BLaER1 treated with 17β-estradiol and CSF1 and Interleukin-3, amounts not matched to agents 10 nM and 100 nM (cell line): Measurements from ENCODE around the gene TNIK.
A peak's percentile ranks its signal among the peaks of the same experiment; 100 is the strongest.

Source experiments
- H3K27ac ChIP-seq, 11 experiments: shearing (Covaris generic); formaldehyde crosslinking; 2 replicates each; pipeline ENCODE4 v1.8.1; 2022
- H3K27me3 ChIP-seq, 11 experiments: shearing (Covaris generic); formaldehyde crosslinking; 2 replicates each; pipeline ENCODE4 v1.8.1; 2022
- H3K36me3 ChIP-seq, 11 experiments: shearing (Covaris generic); formaldehyde crosslinking; 2 replicates each; pipeline ENCODE4 v1.8.1; 2022
- H3K4me1 ChIP-seq, 10 experiments: shearing (Covaris generic); formaldehyde crosslinking; 2 replicates each; pipeline ENCODE4 v1.8.1; 2022
- H3K4me2 ChIP-seq, 11 experiments: shearing (Covaris generic); formaldehyde crosslinking; 2 replicates each; pipeline ENCODE4 v1.8.1; 2022
- H3K4me3 ChIP-seq, 10 experiments: shearing (Covaris generic); formaldehyde crosslinking; 2 replicates each; pipeline ENCODE4 v1.8.1; 2022
- H3K9ac ChIP-seq, 11 experiments: shearing (Covaris generic); formaldehyde crosslinking; 2 replicates each; pipeline ENCODE4 v1.8.1; 2022
- H3K9me3 ChIP-seq, 11 experiments: shearing (Covaris generic); formaldehyde crosslinking; replicated peaks in 1 of 11; 2 replicates each; pipeline ENCODE4 v1.8.1; 2022
- H4K20me1 ChIP-seq, 11 experiments: shearing (Covaris generic); formaldehyde crosslinking; 2 replicates each; pipeline ENCODE4 v1.8.1; 2022
- Cebpa-rat ChIP-seq, 11 experiments: shearing (Covaris generic); IDR thresholded peaks; 2 replicates each; pipeline ENCODE4 v1.8.1; 2022

TNIK gene

GRCh38 chr3:171225165-171225564 is 235.0 kb downstream of the TNIK start:
- peaks cover 0 to 6% (median 0%) of the 10 kb centered on the region in 11 experiments; a peak in 3 of 22 replicates for H3K36me3 ChIP-seq
- H3K27ac ChIP-seq = no peak overlapping the region
- peak overlapping the region in 7 of 11 experiments; percentile 29 to 68 (median 46); a peak in 13 of 22 replicates for H3K4me2 ChIP-seq
- H3K4me1 ChIP-seq = peaks cover 0 to 23% (median 10%) of the 10 kb centered on the region in 10 experiments; a peak in 11 of 20 replicates
- H3K9ac ChIP-seq = no peak overlapping the region
- peaks cover 0 to 16% (median 3%) of the 10 kb centered on the region in 11 experiments; a peak in 8 of 22 replicates for H3K27me3 ChIP-seq
- TF ChIP-seq Cebpa-rat (IDR thresholded peaks at IDR 0.05) = no peak
- no peaks in the 10 kb centered on the region for H4K20me1 ChIP-seq
- H3K4me3 ChIP-seq = no peak overlapping the region
- peaks cover 8 to 20% (median 11%) of the 10 kb centered on the region in 11 experiments for H3K9me3 ChIP-seq

DNA sequence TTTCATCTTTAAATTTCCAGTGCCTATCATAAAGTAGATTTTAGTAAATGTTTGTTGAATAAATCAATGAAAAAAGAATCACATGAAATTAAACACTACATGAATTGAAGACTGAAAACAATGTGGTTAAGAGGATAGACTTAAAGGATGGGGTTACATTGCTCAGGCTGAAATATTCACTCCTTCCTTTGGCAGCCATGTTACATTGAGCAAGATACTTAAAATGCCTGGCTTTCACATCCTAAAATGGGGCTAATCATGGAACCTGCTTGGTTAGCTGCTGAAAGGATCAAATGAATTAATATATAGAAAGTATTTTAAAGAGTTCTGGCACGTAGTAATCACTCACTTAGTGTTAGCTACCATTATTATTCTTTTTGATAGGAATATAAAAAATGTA is 236.8 kb downstream of the TNIK start:
- no peak overlapping the region for H3K4me3 ChIP-seq
- H3K27me3 ChIP-seq = peaks cover 0 to 16% (median 3%) of the 10 kb centered on the region in 11 experiments; a peak in 8 of 22 replicates
- H3K9me3 ChIP-seq = peaks cover 8 to 20% (median 11%) of the 10 kb centered on the region in 11 experiments
- H4K20me1 ChIP-seq = no peaks in the 10 kb centered on the region
- no peak overlapping the region for H3K27ac ChIP-seq
- TF ChIP-seq Cebpa-rat (IDR thresholded peaks at IDR 0.05) = no peak
- H3K36me3 ChIP-seq = peaks cover 0 to 6% (median 0%) of the 10 kb centered on the region in 11 experiments; a peak in 3 of 22 replicates
- peaks cover 0 to 23% (median 10%) of the 10 kb centered on the region in 10 experiments; a peak in 11 of 20 replicates for H3K4me1 ChIP-seq
- no peak overlapping the region for H3K4me2 ChIP-seq
- H3K9ac ChIP-seq = no peak overlapping the region

- Histone ChIP-seq H3K4me1 (peaks cover 0 to 23% (median 10%) of the 10 kb centered on the region in 10 experiments; a peak in 11 of 20 replicates), H3K4me3 (no peak overlapping the region), H3K36me3 (peaks cover 0 to 6% (median 0%) of the 10 kb centered on the region in 11 experiments; a peak in 3 of 22 replicates), H3K4me2 (no peak overlapping the region), H4K20me1 (no peaks in the 10 kb centered on the region), H3K27ac (no peak overlapping the region), H3K9me3 (peaks cover 8 to 20% (median 11%) of the 10 kb centered on the region in 11 experiments), H3K9ac (no peak overlapping the region), H3K27me3 (peaks cover 0 to 16% (median 3%) of the 10 kb centered on the region in 11 experiments; a peak in 8 of 22 replicates)
- TF ChIP-seq Cebpa-rat (IDR thresholded peaks at IDR 0.05) = no peak
These were observed 237.2 kb downstream of the TNIK start for GRCh38 chr3:171222995-171223394.

GRCh38 chr3:171221597-171221996 is 238.6 kb downstream of the TNIK start:
- H3K36me3 ChIP-seq = peaks cover 0 to 6% (median 0%) of the 10 kb centered on the region in 11 experiments; a peak in 3 of 22 replicates
- H3K4me1 ChIP-seq = peaks cover 0 to 23% (median 10%) of the 10 kb centered on the region in 10 experiments; a peak in 11 of 20 replicates
- no peak overlapping the region for H3K4me3 ChIP-seq
- no peak overlapping the region for H3K27ac ChIP-seq
- no peak for TF ChIP-seq Cebpa-rat (IDR thresholded peaks at IDR 0.05)
- H3K9ac ChIP-seq = no peak overlapping the region
- H3K4me2 ChIP-seq = no peak overlapping the region
- no peaks in the 10 kb centered on the region for H4K20me1 ChIP-seq
- peaks cover 0 to 16% (median 3%) of the 10 kb centered on the region in 11 experiments; a peak in 8 of 22 replicates for H3K27me3 ChIP-seq
- peaks cover 8 to 12% (median 11%) of the 10 kb centered on the region in 11 experiments for H3K9me3 ChIP-seq

DNA sequence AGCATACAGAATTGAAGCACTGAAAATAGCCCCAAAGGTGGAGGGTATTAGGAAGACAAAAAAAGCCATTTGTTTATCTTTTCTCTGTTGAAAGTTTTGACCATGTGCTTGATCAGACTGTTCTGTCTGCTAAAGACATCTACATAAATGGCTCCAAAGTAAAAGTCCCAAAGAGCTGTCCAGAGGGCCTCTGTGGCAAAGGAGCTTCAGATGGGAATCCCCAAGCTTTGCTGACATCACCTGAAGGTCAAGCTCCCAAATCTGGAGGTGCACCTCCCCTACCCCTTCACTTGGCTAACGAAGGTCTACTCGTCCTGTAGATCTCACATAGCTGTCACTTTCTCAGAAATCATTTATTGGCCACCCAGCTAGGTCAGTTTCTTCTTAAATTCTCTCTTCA is 239.1 kb downstream of the TNIK start:
- Histone ChIP-seq H3K36me3 (peaks cover 0 to 4% (median 0%) of the 10 kb centered on the region in 11 experiments; a peak in 3 of 22 replicates), H3K4me1 (peaks cover 0 to 23% (median 10%) of the 10 kb centered on the region in 10 experiments; a peak in 11 of 20 replicates), H3K4me2 (no peak overlapping the region), H4K20me1 (no peaks in the 10 kb centered on the region), H3K9me3 (peaks cover 5 to 9% (median 7%) of the 10 kb centered on the region in 11 experiments), H3K27ac (no peak overlapping the region), H3K4me3 (no peak overlapping the region), H3K27me3 (peaks cover 0 to 16% (median 3%) of the 10 kb centered on the region in 11 experiments; a peak in 8 of 22 replicates), H3K9ac (no peak overlapping the region)
- TF ChIP-seq Cebpa-rat (IDR thresholded peaks at IDR 0.05) = no peak

DNA sequence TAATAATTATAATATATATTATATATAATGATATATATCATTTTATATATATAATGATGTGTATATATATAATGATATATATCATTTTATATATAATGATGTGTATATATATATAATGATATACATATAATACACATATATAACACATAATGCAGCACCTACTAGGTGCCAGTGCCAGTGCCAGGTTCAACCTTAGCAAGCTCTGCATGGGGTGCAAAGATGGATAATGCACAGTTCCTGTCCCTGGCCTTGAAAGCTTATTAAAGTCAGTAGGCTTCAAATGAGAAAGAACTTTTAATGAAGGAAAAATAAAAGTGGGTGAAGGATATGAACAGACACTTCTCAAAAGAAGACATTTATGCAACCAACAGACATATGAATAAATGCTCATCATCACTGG is 240.9 kb downstream of the TNIK start:
- no peak for TF ChIP-seq Cebpa-rat (IDR thresholded peaks at IDR 0.05)
- Histone ChIP-seq H3K9ac (no peak overlapping the region), H3K36me3 (no peaks in the 10 kb centered on the region), H3K4me1 (peaks cover 0 to 7% (median 2%) of the 10 kb centered on the region in 10 experiments; a peak in 7 of 20 replicates), H3K4me3 (no peak overlapping the region), H3K27me3 (peaks cover 0 to 16% (median 3%) of the 10 kb centered on the region in 11 experiments; a peak in 8 of 22 replicates), H4K20me1 (no peaks in the 10 kb centered on the region), H3K27ac (no peak overlapping the region), H3K9me3 (no peaks in the 10 kb centered on the region), H3K4me2 (no peak overlapping the region)

DNA sequence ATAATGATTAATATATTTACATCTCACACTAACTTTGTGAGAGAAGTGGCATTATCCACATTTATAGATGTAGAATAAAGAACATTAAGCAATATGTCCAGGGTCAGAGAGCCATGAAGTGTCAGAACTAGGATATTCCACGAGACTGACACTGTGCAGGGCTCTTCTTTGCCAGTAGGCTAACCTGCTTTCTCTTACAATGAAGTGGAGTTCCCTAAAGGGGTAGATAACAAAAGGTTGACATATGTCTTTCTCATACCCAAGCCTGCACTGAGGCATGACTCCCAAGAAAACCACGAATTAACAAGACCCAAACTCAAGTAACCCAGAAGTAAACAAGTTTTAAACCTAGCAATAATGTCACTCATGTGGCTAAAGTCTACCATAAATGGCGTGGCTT is 242.1 kb downstream of the TNIK start:
- Histone ChIP-seq H3K9me3 (no peaks in the 10 kb centered on the region), H3K36me3 (no peaks in the 10 kb centered on the region), H3K27me3 (peaks cover 0 to 11% (median 3%) of the 10 kb centered on the region in 11 experiments; a peak in 7 of 22 replicates), H3K4me2 (no peak overlapping the region), H3K9ac (no peak overlapping the region), H3K4me3 (no peak overlapping the region), H3K27ac (no peak overlapping the region), H4K20me1 (no peaks in the 10 kb centered on the region), H3K4me1 (peaks cover 0 to 8% (median 0%) of the 10 kb centered on the region in 10 experiments; a peak in 3 of 20 replicates)
- no peak for TF ChIP-seq Cebpa-rat (IDR thresholded peaks at IDR 0.05)

- H3K4me2 ChIP-seq = peak overlapping the region in 5 of 11 experiments; percentile 2 to 52 (median 18); a peak in 7 of 22 replicates
- H3K4me3 ChIP-seq = no peak overlapping the region
- no peaks in the 10 kb centered on the region for H4K20me1 ChIP-seq
- peak in 2 of 11 experiments; percentile 29 to 42; a peak in 2 of 22 replicates for TF ChIP-seq Cebpa-rat (IDR thresholded peaks at IDR 0.05)
- no peaks in the 10 kb centered on the region; a peak in 1 of 22 replicates for H3K36me3 ChIP-seq
- H3K4me1 ChIP-seq = peaks cover 0 to 8% (median 0%) of the 10 kb centered on the region in 10 experiments; a peak in 3 of 20 replicates
- H3K9ac ChIP-seq = no peak overlapping the region
- no peak overlapping the region for H3K27ac ChIP-seq
- H3K27me3 ChIP-seq = no peaks in the 10 kb centered on the region
- no peaks in the 10 kb centered on the region for H3K9me3 ChIP-seq
These were observed 246.3 kb downstream of the TNIK start for GRCh38 chr3:171213907-171214306.

GRCh38 chr3:171213178-171213577 is 247.0 kb downstream of the TNIK start:
- Histone ChIP-seq H3K4me1 (peaks cover 0 to 8% (median 0%) of the 10 kb centered on the region in 10 experiments; a peak in 3 of 20 replicates), H3K27me3 (no peaks in the 10 kb centered on the region), H4K20me1 (no peaks in the 10 kb centered on the region), H3K4me3 (no peak overlapping the region), H3K9me3 (no peaks in the 10 kb centered on the region), H3K9ac (no peak overlapping the region), H3K27ac (no peak overlapping the region), H3K36me3 (no peaks in the 10 kb centered on the region; a peak in 1 of 22 replicates), H3K4me2 (no peak overlapping the region)
- no peak for TF ChIP-seq Cebpa-rat (IDR thresholded peaks at IDR 0.05)
